ENCODE data around the gene DOCK8.
"Not testable (repeated sequence)": the region's sequence is repeated elsewhere in the genome, so short reads cannot be mapped to it uniquely, and the experiment has no call there.

DOCK8 gene

DNA sequence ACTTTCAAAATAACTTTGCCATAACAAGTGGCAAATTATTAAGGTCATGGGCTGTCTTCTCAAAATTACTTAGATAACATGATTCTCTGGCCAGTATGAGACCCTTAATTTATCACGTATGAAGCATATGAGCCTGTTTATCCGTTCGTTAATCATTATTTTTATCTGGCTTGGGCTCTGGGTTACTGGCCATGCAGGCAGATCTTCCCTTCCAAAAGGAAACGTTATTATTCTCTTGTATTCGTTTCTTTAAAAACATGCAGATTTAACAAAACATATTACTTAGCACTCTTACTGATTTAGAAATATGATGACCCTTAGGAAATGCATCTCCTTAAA is 148.6 kb downstream of the DOCK8 start:
- DNase-seq (ENCODE audit: low read depth, low spot score): no peak

DNA sequence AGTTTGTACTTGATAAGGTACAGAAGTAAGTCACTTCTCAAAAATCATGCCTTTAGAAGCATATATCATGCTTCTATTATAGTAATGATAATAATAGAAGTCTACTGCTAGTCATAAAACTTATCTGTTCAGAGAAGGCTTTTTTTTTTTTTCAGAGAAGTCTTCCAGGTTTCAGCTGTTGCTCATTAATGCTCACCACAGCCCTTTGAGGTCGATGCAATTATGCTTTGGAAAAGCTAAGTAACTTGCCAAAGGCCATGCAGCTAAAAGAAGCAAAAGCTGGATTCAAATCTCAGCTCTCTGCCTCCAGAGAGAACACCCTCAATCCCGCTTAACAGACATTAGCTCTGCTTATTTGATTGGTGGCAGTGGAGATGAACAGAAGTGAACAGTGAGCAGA is 150.8 kb downstream of the DOCK8 start:
- DNase-seq (ENCODE audit: low read depth, low spot score): no peak

DNA sequence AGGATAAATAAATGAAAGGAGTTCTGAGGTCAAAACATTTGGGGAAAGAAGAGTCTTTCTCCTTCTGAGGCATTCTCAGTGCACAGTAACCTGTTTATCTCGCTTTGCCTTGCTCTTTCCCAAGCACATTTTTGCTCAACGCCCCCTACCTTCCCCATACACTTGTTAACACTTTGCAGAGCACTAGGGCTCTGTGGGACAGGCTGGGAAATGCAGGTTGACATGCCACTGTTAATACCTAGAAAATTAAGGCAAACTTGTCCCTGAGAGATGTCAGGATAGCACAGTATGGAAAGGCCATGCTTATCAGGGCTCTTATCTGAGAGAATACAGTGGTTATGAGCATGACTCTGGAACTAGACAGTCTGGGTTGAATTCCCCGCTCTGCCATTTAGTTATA is 152.0 kb downstream of the DOCK8 start:
- no peak for DNase-seq (ENCODE audit: low read depth, low spot score)

DNA sequence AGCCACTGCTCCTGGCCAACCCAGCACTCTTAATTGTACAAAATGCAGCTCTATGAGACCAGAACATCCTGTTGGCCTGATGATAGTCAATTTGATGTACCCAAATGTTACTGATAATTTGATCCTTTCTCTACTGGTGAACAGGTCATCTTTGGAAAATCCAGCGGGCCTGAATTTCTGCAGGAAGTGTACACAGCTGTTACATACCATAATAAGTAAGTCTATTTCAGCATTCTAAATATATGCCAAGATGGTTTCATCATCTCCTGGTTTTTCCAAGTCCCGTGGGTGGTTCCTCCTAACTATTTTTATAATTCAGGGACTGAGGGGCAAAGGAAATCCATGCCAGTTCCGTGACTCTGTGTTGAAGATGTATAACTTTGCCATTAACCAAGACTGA is 155.4 kb downstream of the DOCK8 start:
- DNase-seq (ENCODE audit: low read depth, low spot score): no peak

DNA sequence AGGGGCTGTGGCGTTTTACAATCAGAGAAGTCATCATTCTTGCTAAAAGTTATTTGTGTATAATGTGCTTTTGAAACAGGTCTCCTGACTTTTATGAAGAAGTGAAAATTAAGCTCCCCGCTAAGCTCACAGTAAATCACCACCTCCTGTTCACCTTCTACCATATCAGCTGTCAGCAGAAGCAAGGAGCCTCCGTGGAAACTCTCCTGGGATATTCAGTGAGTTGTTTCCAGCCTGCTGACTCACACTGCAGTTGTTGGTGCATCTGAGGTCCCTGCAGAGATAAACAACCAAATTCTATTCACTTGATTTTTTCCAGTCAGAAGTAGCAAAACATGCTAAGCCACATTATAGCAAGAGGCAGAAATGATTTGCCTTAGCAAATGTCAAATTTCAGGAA is 156.7 kb downstream of the DOCK8 start:
- DNase-seq (ENCODE audit: low read depth, low spot score): no peak

DNA sequence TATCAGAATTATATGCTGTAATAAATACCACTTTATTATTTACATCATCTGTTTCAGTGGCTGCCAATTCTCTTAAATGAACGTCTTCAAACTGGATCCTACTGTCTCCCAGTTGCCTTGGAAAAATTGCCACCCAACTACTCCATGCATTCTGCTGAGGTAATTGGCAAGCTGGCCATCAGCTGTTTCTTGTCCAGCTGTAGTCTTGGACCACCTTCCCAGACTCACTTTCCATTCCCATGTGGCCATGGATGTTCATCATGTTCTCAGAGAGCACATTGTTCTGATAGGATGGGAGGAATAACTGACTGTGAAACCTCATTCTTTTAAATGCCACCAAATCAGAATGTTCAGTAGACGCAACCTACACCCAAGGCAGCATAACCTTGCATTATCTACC is 157.5 kb downstream of the DOCK8 start:
- no peak for DNase-seq (ENCODE audit: low read depth, low spot score)

DNA sequence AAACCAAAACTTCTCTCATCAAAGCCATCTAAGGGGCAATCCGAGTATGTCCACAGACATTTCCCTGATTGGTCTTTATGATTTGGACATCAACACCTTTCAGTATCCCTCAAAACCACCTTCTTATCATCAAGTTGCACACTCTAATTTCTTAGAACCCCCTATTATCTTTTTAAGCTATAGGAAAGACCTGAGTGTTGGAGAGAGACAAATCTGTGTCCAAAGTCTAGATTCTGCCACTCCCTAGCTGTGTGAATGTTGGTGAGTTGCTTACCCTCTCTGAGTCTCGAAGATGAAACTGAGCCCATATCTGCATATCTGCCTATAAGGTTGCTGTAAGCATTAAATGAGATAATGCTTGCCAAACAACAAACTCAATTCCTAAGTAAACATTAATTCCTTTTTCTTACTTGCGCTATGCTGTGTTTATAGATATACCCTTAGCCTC is 159.1 kb downstream of the DOCK8 start:
- DNase-seq (ENCODE audit: low read depth, low spot score): no peak

DNA sequence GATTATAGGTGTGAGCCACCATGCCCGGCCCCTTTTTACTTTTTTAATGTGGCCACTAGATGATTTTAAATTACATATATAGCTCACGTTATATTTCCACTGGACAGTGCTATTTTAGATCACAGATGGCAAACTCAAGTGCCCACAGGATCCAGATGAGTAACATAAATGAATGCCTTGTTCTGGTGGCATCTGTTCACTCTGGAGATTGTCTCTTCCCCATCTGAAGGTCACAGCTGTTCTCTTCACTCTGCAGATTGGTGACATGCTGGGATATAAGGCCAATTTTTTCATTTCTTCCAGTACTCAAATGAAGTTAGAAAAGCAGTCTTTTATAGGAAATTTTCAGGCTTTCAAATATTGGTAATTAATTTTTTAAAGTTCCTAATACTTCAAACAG is 160.1 kb downstream of the DOCK8 start:
- DNase-seq (ENCODE audit: low read depth, low spot score): no peak

DNA sequence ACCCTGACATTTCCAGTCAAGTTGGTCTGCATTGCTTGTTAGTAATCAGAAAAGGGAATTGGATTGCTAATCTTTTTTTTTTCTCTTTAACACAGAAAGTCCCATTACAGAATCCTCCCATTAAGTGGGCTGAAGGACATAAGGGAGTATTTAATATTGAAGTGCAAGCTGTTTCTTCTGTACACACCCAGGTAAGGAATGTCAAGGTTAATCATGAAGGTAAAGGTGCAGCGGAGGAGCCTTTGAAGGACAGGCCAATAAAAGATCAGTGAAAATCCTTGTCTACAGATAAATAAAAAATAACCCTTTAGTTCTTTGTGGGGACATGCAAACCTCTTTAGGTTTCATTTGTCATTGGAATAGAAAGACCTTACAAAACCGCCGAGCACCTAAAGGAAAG is 161.4 kb downstream of the DOCK8 start:
- no peak for DNase-seq (ENCODE audit: low read depth, low spot score)

DNA sequence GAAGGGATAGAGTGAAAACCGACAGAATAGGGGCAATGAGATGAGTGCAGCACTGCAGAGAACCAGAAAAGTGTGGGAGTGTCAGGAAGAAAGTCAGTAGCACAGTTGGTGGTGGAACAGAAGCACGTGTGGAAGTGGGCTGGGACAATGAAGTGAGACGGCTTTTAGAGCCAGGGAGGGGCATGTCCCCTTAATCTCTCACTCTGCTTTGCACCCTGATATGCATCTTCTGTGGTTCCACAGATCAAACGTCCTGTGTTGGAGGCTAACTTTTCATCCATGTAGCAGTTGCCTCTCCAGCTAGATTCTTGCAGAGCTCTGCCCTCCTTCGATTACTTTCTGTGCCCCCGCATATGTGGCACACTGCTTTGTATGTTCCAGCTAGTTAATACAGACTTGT is 163.6 kb downstream of the DOCK8 start:
- DNase-seq (ENCODE audit: low read depth, low spot score): no peak

DNA sequence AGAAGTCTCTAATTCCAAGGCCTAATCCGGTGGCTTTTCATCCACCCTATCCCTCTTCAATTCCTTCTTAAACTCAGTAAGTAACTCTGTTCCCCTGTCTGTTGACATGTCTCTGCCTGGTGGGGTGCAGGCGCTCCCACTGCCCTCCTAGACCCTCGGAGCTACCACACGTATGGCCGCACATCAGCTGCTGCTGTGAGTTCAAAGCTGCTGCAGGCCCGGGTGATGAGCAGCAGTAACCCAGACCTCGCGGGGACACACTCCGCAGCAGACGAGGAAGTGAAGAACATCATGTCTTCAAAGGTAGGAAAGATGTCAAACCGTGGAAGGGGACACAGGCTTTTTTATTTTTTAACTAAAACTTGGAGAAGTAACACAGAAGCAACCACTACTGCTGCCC is 167.7 kb downstream of the DOCK8 start:
- no peak for DNase-seq (ENCODE audit: low read depth, low spot score)

DNA sequence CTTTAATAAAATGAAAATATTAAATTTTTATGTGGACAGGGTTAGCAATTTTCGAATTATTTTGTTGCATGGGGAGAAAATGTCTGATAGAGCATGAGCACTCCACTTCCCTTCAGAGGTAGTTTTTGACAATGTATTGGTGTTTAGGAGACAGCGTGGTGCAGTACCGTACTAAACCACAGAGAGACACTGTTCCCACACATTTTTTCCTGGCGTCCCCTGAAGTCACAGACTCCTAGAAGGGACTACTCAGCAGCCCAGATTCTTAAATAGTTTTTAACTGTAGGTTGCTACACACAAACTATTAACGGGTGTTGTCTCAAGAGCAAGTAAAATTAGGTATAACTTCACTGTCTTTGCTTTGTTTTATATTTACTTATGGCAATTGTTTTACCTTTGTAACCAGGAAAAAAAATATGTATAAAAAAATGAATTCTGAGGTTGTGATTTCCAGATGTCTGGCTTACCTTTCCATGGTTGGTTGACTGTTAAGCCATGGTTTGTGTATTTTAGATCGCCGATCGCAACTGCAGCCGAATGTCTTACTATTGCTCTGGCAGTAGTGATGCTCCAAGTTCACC is 171.2 kb downstream of the DOCK8 start:
- no peak for DNase-seq (ENCODE audit: low read depth, low spot score)

DNA sequence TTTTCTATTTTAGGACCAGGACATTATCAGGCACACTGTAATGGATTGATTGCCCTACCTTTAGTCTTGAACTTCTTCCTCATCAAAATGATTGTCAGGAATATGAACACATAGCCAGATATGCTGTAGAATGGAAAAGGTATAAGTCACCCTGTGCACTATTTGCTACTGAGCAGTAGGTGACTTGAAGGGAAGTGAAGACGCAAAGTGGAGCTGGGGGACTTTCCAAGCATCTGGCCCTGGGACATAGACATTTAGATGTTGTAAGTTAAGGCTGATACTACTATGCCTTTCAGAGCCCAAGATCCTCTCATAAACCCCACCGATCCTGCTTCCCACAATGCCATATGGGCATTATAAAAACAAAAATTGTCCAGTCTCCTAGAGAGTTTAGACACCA is 174.5 kb downstream of the DOCK8 start:
- no peak for DNase-seq (ENCODE audit: low read depth, low spot score)

DNA sequence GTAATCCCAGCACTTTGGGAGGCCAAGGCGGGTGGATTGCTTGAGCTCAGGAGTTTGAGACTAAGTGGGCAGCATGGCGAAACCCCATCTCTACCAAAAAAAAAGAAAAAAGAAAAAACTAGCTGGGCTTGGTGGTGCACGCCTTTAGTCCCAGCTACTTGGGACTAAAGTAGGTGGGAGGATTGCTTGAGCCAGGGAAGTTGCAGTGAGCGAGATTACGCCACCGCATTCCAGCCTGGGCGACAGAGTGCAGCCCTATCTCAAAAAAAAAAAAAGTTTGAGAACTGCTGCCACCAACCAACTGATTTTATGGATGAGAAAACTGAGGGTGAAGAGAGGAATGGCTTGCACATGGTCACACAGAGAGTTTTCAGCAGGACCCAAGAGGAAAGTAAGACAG is 175.1 kb downstream of the DOCK8 start:
- DNase-seq (ENCODE audit: low read depth, low spot score): no peak

DNA sequence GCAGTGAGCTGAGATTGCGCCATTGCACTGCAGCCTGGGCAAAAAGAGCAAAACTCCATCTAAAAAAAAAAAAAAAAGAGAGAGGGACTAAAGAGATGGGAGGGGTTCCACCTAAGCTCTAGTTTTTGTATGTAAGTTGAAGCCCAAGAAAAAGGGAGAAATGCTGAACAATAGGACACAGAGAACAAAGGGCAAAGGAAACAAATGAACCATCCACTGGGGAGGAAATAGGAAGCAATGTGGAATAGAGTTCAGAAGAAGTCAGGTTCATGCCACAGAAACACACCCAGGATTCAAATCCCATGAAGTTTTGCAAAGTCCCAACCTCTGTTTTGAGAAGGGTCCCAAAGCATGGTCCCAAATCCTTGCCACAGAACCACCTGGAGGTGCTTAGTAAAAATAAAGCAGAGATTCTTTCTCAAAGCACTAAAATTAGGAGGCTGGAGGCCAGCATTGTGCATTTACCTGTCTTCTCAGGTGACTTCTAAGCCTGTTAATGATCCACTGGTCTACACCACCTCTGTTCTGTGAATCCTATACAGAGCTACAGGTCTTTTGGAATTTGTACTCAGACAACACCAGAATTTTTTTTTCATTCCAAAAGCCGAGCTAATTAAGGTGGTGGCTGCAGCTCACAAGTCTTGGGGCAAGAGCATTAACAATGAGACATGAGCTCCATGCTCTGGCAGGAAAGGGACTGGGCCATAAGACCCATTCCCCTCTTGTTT is 177.6 kb downstream of the DOCK8 start:
- no peak for DNase-seq (ENCODE audit: low read depth, low spot score)

DNA sequence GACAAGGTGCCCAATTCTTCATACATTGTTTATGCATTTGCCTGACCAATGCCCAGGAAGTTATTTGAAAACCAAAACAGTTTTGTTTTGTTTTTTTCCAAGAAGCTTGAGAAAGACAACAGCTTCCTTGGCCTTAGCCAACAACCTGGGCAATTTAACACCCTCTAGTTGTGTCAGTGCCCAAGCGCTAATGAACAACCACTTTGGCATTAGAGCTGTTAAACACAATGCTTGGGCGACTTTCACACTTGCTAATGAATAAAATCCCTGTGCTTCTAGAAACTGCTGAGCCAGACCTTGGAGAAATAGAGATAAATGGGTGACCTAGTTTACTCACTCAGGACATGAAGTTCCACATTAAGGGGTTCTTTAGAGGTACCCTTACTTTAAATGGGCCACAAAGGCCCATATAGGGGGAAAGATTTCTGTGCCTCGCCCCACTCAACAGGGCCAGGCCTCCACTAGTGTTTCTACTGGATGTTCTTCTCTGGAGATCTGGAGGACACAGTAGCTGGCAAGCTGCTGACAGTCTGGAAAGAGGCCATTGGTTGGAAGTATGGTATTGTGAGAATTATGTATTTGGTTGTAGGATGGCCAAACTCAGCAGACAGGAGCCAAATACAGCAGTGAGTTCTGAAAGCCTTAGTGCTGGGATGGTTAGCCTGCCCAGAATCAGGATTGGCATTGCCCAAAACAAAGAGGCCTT is 179.8 kb downstream of the DOCK8 start:
- no peak for DNase-seq (ENCODE audit: low read depth, low spot score)

DNA sequence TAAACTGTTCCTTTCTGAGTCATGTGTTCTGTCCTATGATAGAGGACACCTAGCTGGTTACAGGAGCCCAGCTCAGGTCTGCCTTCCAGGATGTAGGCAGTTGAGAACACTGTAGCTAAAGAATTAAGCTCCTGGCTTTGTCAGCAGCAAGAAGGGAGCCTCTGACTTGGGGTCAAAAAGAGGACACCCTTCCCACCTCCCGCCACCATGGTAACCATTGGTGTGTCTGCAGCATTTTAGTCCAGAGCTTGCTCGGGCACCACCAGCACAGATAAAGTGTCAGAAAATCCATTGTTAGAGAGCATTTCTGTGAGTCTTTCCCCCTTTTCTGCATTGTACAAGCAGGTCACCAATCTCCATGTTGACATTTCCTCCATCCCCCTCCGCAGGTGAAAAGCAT is 181.7 kb downstream of the DOCK8 start:
- DNase-seq (ENCODE audit: low read depth, low spot score): no peak

DNA sequence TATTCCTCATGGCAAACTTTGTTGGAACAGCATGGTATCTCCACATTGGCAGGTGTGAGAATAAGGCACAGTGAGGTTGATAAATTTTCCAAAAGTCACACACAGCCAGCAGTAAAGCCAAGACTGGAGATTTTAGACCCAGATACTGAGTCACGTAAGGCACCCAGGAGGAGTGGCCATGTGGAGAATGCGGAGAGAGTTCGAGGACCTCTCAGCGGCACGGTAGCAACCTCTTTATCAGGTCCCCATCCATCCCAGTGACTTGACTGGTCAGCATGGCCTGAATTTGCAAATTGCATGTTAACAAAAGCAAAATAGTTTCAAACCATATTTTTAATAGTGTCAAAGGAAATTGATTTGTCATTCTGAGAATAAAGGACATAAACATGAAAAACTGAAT is 183.4 kb downstream of the DOCK8 start:
- no peak for DNase-seq (ENCODE audit: low read depth, low spot score)

DNA sequence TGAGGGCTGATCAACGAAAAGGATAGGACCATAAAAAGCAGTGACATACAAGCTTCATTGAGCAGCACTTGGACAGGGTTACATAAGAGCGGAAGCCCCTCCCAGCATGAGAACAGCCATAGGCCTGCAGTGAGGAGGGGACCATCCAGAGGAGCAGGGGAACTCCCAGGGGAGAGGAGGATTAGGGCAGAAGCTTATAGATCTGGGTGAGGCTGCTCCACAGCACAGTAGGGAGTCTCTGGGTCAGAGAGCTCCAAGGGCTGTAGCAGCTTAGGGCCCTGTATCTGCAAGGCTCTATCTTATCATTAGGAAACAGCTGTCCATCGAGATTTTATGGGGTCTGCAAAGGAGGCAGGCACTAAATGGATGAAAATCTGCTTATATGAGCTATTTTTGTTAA is 186.6 kb downstream of the DOCK8 start:
- no peak for DNase-seq (ENCODE audit: low read depth, low spot score)

DNA sequence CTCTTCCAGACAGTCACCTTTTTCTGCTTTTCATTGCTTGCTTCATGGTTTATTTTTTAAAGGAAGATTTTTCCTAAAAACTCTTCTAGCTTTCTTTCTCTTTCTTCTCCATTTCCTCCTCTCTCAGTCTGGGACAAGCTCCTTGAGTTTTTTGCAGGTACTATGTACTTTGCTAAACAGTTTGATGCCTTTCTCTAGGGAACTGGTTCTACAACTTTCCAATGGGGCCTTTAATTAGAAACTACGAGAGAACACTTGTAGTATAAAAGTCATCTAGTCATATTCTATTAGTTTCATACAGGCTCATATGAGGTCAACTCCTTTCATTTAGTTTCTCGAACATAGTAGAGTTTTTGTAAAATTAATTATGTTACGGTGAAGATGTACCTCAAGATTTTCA is 189.6 kb downstream of the DOCK8 start:
- DNase-seq (ENCODE audit: low read depth, low spot score): no peak

DNA sequence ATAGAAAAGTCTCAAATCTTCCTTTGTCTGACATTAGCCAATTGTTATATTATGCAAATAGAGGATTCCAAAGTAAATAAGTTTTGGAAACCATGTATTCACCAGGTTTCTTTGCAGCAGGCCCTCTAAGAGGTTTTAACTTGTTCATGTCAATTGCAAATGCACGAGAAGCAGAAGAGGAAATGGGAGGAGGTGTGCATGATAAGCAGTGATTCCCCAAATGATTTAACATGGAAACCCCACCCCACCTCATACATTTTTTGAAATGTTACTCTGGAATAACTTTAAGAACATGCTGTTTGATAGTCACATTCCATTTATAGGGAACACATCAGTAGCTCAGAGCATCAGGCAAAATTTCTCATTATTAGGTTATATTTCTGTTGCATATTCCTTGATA is 190.7 kb downstream of the DOCK8 start:
- DNase-seq (ENCODE audit: low read depth, low spot score): no peak

DNA sequence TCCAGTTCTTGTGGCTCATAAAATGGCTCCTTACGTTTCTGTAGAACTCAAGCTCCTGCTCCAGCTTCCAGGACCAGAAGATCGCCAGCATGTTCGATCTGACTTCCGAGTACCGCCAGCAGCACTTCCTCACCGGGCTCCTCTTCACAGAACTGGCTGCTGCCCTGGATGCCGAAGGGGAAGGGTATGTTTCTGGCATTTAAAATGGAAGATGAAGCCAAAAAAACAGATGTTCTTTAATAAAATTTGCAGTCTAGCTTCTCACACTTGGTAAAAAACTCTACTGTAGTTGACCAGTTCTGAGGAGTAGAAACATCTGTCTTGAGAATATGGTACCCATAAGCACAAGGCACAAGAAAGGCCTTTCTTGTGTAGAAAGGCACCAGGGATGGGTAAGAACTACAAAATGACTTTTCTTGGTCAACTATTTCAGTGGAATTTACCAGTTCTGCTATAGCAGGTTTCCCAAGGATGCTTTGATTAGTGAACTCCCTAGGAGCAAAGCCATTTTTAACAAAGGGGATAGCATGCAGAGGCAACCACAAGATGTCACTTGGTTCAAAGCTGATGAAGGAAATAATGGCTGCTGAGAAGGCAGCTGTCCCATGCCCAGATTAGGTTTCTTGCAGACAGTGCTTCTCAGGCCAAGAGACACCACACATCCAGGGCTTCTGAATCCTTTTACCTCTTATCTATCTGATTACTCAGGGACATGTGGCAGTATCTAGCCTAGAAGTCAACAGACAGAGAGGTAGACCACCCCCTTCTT is 192.4 kb downstream of the DOCK8 start:
- no peak for DNase-seq (ENCODE audit: low read depth, low spot score)

DNA sequence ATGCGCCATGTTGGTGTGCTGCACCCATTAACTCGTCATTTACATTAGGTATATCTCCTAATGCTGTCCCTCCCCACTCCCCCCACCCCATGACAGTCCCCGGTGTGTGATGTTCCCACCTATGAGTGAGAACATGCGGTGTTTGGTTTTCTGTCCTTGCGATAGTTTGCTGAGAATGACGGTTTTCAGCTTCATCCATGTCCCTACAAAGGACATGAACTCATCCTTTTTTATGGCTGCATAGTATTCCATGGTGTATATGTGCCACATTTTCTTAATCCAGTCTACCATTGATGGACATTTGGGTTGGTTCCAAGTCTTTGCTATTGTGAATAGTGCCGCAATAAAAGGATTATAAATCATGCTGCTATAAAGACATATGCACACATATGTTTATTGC is 195.0 kb downstream of the DOCK8 start:
- not testable (repeated sequence) for DNase-seq (ENCODE audit: low read depth, low spot score)
